HG02759 (cell line): Measurements from ENCODE around the gene MDM4.

Experiments
- ATAC-seq: cut with Tn5 transposase; IDR thresholded peaks from one replicate; pipeline ENCODE4 v1.9.1; 2021; ENCODE audit warnings: mild to moderate bottlenecking, moderate library complexity; ENCODE audit not compliant: unreplicated experiment

MDM4 gene

DNA sequence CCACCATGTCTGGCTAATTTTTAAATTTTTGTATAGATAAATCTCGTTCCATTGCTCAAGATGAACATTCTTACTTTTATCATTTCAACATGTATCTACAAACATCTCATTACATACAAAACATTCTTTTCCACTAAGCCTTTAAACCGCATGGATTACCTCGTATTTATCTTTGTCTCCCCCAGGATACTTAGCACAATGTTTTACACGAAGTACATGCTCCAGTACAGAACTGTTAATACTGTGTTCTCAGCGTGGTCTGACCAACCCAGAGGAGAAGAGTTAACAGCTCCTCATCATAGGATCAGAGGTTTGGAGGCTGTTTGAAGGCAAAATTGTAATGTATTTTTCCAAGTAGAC, 29.0 kb upstream of the MDM4 start:
- ATAC-seq, result no peak

- no peak for ATAC-seq
These were observed 24.6 kb upstream of the MDM4 start for GRCh38 chr1:204491655-204492054.

DNA sequence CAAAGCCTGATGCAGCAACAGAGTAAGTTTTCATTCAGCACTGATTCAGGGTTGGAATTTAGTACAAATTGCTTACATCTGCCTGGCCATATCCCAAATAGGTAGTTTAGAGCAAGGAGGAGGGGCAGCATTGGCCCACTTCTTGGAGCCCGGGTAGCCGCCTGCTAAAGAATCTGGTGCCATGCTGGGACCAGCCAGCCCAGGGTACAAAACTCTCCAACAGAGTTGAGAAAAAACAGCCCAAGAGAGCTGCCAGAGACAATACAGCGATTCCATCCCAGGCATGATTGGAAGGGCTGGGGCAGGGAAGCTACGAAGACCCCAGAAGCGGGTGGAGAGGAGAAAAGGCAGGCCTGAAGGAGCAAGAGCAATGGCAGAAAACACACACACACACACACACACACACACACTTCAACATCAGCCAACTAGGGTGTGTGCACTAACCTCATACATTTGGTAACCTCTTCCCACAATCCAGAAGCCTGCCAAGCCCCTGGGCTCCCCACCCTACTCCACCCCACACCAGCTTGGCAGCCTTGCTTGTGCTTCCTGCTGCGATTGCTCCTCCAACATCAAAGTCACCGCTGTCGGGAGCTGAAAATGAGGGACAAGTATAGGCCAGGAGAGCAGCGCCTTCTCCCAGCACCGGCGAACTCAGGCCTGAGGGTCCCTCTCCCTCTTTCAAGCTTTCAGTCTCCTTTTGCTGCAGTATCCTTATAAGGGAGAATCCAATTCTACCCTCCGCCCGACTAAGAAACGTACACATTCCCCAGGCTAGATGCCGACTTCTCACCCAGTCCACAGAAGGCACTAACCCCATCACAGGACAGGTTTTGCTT, 22.8 kb upstream of the MDM4 start:
- ATAC-seq, result no peak

GRCh38 chr1:204493984-204494280, 22.3 kb upstream of the MDM4 start:
- ATAC-seq, result peak; percentile 36

- ATAC-seq, result peak; percentile 81
These were observed 21.7 kb upstream of the MDM4 start, which contains the start of gene PIK3C2B for GRCh38 chr1:204494281-204495077. Gene PIK3C2B (minus strand): TSS chr1:204494805. CDS start chr1:204469802, 25,003 bp downstream.

DNA sequence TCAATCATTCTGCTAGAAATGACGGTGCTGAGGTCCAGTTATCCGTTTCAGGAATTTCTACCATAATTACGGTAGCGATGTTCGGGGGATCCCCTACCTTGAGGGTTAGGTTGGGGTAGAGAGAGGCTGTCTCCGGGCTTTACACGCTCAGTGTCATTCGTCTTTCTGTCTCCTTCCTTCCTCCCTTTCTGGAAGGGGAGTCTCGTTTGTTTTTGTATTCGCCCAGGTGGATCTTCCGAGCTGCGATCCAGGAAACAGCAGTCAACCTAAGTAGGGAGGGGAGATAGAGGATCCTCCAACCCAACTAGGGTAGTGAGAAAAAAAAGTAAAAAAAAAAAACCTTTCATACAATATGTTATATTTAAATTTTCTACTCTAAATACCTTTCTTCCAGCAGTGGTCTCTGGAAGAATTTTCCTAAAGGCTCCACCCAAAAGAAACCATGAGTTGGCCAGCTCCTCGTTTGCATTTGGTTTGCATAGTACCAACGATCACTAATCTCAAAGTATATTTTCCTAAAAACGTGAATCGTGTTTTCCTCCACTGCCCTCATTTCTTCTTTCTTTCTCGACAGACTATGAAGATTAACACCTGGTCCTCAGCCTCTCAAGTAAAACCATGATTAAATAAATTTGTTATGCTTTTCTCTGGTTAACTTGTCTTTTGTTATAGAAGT, 21.0 kb upstream of the MDM4 start:
- peak; percentile 36 for ATAC-seq

DNA sequence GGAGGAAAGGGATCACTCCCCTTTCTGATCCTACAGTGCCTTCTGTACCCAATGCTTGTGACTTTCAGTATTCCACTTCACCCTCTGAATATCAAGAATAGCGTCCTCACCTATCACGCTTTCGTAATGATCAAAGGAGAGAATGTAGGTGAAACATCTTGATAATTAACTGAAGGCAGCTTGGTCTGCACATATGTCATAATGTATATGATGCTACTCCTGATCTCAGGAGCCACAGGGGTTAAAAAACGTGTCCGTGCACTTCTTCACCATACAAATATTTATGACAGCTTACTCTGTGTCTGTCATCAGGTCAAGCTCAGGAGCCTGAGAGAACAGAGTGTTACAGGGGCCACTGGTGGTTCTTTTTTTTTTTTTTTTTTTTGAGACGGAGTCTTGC, 20.4 kb upstream of the MDM4 start:
- no peak for ATAC-seq

- no peak for ATAC-seq
These were observed 17.2 kb upstream of the MDM4 start for GRCh38 chr1:204498981-204499380.

GRCh38 chr1:204499511-204500468, 16.4 kb upstream of the MDM4 start:
- no peak for ATAC-seq

GRCh38 chr1:204502241-204502640, 14.0 kb upstream of the MDM4 start:
- ATAC-seq, result no peak

GRCh38 chr1:204503122-204503912, 12.9 kb upstream of the MDM4 start:
- ATAC-seq, result no peak

DNA sequence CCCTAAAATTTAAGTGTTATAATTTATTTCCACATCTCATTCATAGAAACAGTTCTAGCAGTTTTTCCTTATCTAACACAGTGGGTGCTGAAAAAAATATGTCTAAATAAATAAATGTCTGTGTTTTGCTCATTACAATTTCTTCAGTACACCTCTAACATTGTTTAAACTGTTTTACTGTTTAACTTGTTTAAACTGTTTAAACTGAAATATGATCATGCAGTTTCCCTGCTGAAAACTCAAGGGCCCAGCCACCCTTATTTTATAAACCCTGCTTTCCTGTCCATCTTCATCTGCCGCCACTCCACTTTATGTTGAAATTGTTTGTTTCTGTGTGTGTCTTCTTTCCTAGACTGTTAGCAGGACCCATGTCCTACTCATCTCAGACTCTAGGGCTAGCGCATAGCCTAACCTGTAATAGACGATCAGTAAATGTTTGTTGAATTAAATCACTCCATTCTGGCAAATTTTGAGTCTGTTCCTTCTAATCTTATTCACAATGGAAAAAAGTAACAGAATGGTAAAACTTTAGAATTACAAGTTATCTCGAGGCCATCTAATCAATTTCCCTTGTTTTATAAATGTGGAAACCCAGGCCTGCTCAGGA, 12.2 kb upstream of the MDM4 start:
- ATAC-seq, result no peak

- ATAC-seq, result no peak
These were observed 10.5 kb upstream of the MDM4 start for GRCh38 chr1:204505674-204506200.

GRCh38 chr1:204506201-204506968, 9.8 kb upstream of the MDM4 start:
- peak; percentile 75 for ATAC-seq

DNA sequence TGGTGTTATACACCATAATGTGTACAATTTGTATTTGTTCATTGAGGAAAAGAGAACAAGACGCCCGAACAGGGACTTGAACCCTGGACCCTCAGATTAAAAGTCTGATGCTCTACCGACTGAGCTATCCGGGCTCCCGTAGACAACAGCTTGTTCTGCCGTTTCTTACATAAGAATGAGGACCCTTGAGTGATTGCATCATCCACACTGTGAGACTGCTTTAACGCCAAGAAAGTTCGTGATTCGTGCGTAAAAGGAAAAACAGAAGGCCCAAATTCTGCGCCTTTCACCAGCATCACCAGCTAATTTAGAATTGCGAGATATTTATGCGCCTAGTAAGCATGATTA, 9.3 kb upstream of the MDM4 start:
- peak; percentile 64 for ATAC-seq

GRCh38 chr1:204507317-204508105, 8.7 kb upstream of the MDM4 start:
- peak; percentile 12 for ATAC-seq

DNA sequence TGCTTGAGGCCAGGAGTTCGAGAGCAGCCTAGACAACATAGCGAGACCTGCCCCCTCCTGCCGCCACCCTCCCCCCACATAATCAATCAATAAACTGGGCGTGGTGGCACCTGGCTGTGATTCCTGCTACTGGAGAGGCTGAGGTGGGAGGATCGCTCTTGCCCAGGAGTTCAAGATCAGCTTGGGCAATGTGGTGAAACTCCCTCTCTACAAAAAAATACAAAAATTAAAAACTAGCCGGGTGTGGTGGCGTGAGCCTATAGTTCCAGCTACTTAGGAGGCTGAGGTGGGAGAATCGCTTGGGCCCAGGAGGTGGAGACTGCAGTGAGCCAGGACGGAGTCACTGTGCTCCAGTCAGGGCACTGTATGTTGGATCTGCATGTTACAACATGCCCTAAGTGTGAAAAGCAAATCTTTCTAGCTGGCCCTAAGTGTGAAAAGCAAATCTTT, 7.0 kb upstream of the MDM4 start:
- ATAC-seq, result no peak

DNA sequence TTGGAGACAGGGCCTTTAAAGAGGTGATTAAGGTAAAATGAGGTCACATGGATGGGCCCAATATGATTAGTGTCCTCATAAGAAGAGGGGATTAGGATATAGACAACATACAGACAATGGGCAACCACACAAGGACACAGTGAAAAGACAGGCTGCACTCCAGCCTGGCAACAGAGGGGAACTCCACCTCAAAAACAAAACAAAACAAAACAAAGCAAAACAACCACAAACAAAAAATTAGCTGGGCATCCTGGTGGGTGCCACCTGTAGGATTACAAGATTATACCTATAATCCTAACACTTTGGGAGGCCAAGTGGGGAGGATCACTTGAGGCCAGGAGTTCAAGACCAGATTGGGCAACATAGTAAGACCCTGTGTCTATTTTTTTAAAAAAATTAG, 4.8 kb upstream of the MDM4 start:
- no peak for ATAC-seq
